ENCODE results near the gene ESCO1. TPM values are rescaled to one million over a fixed set of nuclear protein-coding genes. Genes with fewer than 3 reads are reported as not detected.

Gene ESCO1
- total and polyA plus RNA-seq, 2 of the 13 experiments (the other 11 are each of a cell fraction or from before 2014, with no cell fraction given) = 6.3 to 19.4 TPM

GRCh38 chr18:21526463-21526862 is 74.0 kb downstream of the ESCO1 start:
- ChIA-PET POLR2A (no interaction called here), CTCF (ENCODE audit: low intra/inter-chr PET ratio, low total read pairs) (no interaction called here)
- TF ChIP-seq RARG (CRISPR knock-in tag; IDR thresholded peaks at IDR 0.05; ENCODE audit: low read depth) (no peak), IRF2 (CRISPR knock-in tag; IDR thresholded peaks at IDR 0.05) (no peak), ZNF773 (CRISPR knock-in tag; IDR thresholded peaks at IDR 0.05; ENCODE audit: borderline replicate concordance) (no peak), ARID3A (IDR thresholded peaks at IDR 0.05; ENCODE audit: low read depth, low read length) (no peak), RBFOX2 (IDR thresholded peaks at IDR 0.05; ENCODE audit: low read depth, low read length) (no peak), ZNF160 (CRISPR knock-in tag; IDR thresholded peaks at IDR 0.05) (no peak), ZC3H4 (CRISPR knock-in tag; IDR thresholded peaks at IDR 0.05; ENCODE audit: borderline replicate concordance) (no peak), HNRNPUL1 (IDR thresholded peaks at IDR 0.05; ENCODE audit: low read depth, low read length) (no peak), U2AF1 (optimal IDR thresholded peaks at IDR 0.05; ENCODE audit: low read depth, low read length) (no peak), KIAA2018 (CRISPR knock-in tag; IDR thresholded peaks at IDR 0.05; ENCODE audit: borderline replicate concordance) (no peak), CTCF (CRISPR knock-in tag; IDR thresholded peaks at IDR 0.05) (no peak), MYC (CRISPR knock-in tag; IDR thresholded peaks at IDR 0.05; ENCODE audit: borderline replicate concordance) (no peak), ZNF510 (CRISPR knock-in tag; IDR thresholded peaks at IDR 0.05; ENCODE audit: low read depth) (no peak), PRPF4 (IDR thresholded peaks at IDR 0.05; ENCODE audit: low read depth, low read length, poor library complexity, severe bottlenecking) (no peak), HDAC2 (CRISPR knock-in tag; IDR thresholded peaks at IDR 0.05) (no peak)

More at GRCh38 chr18:21526463-21526862, 74.0 kb downstream of the ESCO1 start:
- Histone ChIP-seq H3K36me3 (replicated peaks in 1 of 2; ENCODE audit: control insufficient read depth in 1 of 2, insufficient read depth in 2 of 2, low read length in 2 of 2) (peaks cover 8 to 43% of the 10 kb centered on the region in 2 experiments), H3K27ac (ENCODE audit: extremely low read length, insufficient read depth, low read length) (no peak overlapping the region), H3K9ac (ENCODE audit: insufficient read depth, low read depth, low read length) (no peak overlapping the region), H3K4me2 (ENCODE audit: low read depth, low read length) (no peak overlapping the region), H4K20me1 (ENCODE audit: insufficient read depth, low read length) (no peaks in the 10 kb centered on the region), H3K79me2 (ENCODE audit: insufficient read depth, low read length) (no peaks in the 10 kb centered on the region), H3K9me3 (ENCODE audit: low read length) (no peaks in the 10 kb centered on the region), H3K4me1 (ENCODE audit: insufficient read depth, low read length) (no peaks in the 10 kb centered on the region), H2AFZ (ENCODE audit: low read length) (no peak overlapping the region), H3K4me3 (replicated peaks in 1 of 3; ENCODE audit: insufficient read depth in 1 of 3, low read depth in 2 of 3, low read length in 3 of 3) (no peak overlapping the region), H3K27me3 (ENCODE audit: control insufficient read depth in 1 of 2, insufficient read depth in 2 of 2, low read length in 2 of 2) (no peaks in the 10 kb centered on the region)
- FAIRE-seq (no peak), DNase-seq (ENCODE audit: low spot score) (no peak), ATAC-seq (no peak)
- BruUV-seq (replicated peaks) = no TSS peak
- in situ Hi-C loops (cut with HindIII; ENCODE audit: extremely low pct_ligation_motif_present, low pct_unique_long_range_greater_than_20kb) (no loop called here), intact Hi-C loops (cut with micrococcal nuclease; ENCODE audit: unreplicated experiment) (no loop called here)
- 89% methylated on average over 2 of the region's 2 CpGs for WGBS (ENCODE audit: low lambda C conversion rate)
